Occipital lobe (tissue), 2 donors: Measurements from ENCODE around the gene CDH2. TPM values are rescaled to one million over a fixed set of nuclear protein-coding genes. Genes with fewer than 3 reads are reported as not detected.
"Not testable (repeated sequence)": the region's sequence is repeated elsewhere in the genome, so short reads cannot be mapped to it uniquely, and the experiment has no call there.

ENCODE experiments used
- DNase-seq: peaks from one replicate; lab custom pipeline; 2025; lab: John Stamatoyannopoulos, UW
- total RNA-seq: library from RNA; depleted of rRNA; stranded (reverse); fragments of >200 nt; gene quantifications from one replicate; pipeline ENCODE4 v1.2.3, GENCODE V29; 2014

Gene CDH2
- total RNA-seq, 1 donor from 2014 or later = 200 TPM

DNA sequence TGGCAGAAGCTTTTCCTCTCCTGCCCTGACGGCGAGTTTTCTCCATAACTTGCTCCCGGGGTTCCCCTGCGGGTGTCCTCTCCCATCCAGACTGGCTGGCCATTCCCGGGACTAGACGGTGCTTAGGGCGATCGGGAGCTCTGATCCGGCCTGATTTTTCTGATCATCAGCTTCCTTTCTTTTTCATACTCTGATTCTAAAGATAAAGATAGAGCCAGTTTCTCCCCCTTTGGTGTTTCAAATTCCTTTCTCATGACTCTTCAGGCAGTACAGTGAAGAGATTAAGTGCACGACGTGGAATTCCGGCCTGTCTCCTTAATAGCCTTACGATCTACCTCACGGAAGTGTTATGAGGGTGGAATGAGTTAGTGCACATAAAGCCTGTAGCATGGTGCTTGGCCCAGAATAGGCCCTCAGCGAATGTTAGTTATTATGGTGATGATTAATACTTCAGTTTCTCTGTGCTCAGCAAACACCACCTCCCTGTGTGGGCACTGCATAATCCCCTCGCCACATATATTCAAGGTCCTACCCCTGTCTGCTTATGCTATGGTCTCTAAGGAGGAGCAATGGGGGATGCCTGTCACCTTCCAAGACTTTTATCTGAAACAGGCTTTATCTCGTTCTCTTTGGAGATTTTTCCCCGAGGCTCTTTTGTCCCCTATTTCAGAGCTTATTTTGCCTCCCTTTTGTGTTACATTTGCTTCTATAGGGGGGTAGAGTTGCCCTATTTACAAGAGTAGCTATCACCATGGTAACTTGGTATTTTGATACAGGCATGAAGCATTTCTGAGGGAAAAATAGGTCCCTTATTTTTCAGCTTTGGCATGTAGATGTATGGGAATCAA, 254.8 kb downstream of the CDH2 start:
- DNase-seq = no peak

DNA sequence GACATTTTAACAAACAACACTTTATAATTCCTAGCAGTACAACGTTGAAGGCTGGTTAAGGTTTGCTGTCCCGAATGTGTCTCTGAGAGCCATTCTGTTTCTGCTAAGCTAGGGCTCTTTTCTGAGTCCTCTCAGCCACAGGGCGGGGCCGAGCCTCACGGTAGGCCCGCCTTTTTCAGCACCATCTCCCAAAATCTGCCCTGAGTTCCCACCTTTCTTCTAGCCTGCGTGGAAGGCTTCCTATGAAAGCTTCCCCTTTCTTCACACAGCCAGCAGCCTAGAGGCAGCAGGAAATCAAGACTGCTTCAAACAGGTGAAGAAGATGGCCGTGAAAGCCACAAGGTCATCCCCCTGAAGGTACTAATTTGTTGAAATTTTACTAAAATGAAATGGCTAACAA, 255.5 kb downstream of the CDH2 start:
- DNase-seq = no peak

DNA sequence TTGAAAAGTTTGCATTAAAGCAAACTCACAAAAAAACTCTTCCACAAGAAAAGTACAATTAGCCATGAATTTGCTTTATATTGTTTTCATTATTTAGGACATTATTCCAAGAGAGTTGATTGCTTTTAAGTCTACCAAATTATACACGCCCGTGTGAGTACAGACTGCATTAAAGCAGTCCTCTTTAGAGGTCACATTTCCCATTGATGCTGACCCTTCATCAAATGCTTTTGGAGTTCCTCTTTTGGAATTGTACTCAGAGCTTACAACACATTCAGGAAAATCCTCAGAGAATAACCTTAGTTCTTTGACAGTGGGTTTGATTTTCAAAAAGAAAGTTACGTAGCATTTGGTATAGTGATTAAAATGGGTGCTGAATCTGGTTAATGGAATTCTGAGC, 256.1 kb downstream of the CDH2 start:
- no peak for DNase-seq

DNA sequence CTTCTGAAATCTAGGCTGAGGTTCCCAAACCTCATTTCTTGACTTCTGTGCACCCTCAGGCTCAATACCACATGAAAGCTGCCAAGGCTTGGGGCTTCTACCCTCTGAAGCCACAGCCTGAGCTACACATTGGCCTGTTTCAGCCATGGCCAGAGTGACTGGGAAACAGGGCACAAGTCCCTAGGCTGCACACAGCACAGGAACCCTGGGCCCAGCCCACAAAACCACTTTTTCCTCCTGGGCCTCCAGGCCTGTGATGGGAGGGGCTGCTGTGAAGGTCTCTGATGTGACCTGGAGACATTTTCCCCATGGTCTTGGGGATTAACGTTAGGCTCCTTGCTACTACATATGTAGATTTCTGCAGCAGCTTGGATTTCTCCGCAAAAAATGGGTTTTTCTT, 270.7 kb downstream of the CDH2 start:
- not testable (repeated sequence) for DNase-seq

DNA sequence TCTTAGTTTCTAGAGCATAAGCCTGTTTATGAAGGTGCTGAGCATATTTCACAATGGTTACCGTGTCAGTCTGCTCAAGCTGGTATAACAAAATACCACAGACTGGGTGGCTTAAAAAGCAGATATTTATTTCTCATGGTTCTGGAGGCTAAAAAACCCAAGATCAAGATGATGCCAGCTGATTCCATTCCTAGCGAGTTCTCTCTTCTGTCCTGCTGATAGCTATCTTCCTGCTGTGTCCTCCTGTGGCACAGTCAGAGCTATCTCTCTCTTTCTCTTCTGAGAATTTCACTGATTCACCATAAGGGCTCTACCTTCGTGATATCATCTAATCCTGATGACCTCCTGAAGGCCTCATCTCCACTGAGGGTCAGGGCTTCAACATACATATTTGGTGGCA, 273.0 kb downstream of the CDH2 start:
- no peak for DNase-seq

DNA sequence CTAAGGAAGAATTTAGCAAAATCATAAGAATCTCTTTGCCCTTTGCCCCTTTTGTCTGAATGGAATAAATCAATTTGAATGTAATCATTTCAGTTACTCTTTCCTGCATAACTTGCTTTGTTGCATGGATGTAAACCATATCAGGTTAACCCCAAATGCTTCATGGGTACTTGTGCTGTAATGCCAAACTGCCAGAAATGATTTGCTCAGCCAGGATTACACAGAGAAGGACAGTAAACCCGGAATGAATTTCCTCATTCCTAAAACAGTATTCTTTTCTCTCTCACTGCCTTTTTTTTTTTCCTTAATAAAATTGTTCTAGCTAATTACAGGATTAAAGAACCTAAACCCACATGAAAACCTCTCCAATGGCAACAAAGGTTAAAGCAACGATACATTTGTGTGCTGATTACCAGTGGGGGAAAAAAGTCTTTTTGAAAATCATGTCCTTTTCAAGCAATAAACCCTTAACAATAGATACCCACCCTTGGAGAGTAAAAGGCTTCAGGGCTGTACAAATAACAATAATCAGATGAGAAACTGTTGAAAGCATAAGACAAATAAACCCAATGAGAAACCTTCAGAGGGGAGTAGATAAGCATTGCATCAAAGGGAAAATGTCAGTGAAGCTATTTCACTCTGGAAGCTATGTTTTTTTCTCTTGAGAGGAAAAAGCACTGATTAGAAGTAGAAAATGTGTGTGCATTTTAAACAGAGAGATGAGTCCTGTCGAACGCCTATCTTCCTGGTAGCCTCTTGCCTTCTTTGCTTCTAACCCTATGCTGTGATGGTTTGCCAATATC, 275.3 kb downstream of the CDH2 start:
- no peak for DNase-seq
